OCI-LY7 (cell line): ENCODE data around the gene NGEF. TPM values are rescaled to one million over a fixed set of nuclear protein-coding genes. Genes with fewer than 3 reads are reported as not detected.

Experiments used
- BruUV-seq: library from RNA; stranded (reverse); fragments of 400-500 nt; replicated peaks from 2 replicates; lab custom pipeline; 2021; lab: Mats Ljungman, UMichigan
- CTCF ChIA-PET: fragments of 300-600 bp; sonication (Branson Sonifier 250); formaldehyde crosslinking; loops from one replicate; lab custom pipeline; 2022; ENCODE audit warnings: antibody characterized with exemption; ENCODE audit not compliant: unreplicated experiment; lab: Charles Lee
- POLR2A ChIA-PET: fragments of 300-600 bp; sonication (Branson Sonifier 250); formaldehyde crosslinking; loops from one replicate; lab custom pipeline; 2022; ENCODE audit warnings: antibody characterized with exemption; lab: Charles Lee
- DNase-seq: peaks from one replicate; pipeline ENCODE4 v3.0.0-alpha.2; 2015; ENCODE audit warnings: low spot score
- H2AFZ ChIP-seq: fragments of 200-600 bp; sonication (generic), shearing (Covaris generic); 2 replicates; pipeline ENCODE4 v1.6.1; 2014; ENCODE audit warnings: mild to moderate bottlenecking, antibody characterized with exemption, low read length, moderate library complexity
- H3K27ac ChIP-seq: fragments of 200-600 bp; sonication (generic); 2 replicates; pipeline ENCODE4 v1.5.1; 2014; ENCODE audit warnings: mixed run types, low read depth, mild to moderate bottlenecking, moderate library complexity, low read length, inconsistent platforms; ENCODE audit not compliant: poor library complexity, severe bottlenecking
- H3K36me3 ChIP-seq: fragments of 200-600 bp; sonication (generic); 2 replicates; pipeline ENCODE4 v1.6.1; 2014; ENCODE audit warnings: mild to moderate bottlenecking, antibody characterized with exemption, low read length, moderate library complexity, mixed read lengths; ENCODE audit not compliant: insufficient read depth
- H3K4me1 ChIP-seq: fragments of 200-600 bp; sonication (generic); 2 replicates; pipeline ENCODE4 v1.5.1; 2014; ENCODE audit warnings: mild to moderate bottlenecking, low read length; ENCODE audit not compliant: insufficient read depth, poor library complexity, severe bottlenecking
- H3K4me2 ChIP-seq: fragments of 200-600 bp; sonication (generic); 2 replicates; pipeline ENCODE4 v1.6.1; 2014; ENCODE audit warnings: mild to moderate bottlenecking, low read length
- H3K4me3 ChIP-seq: fragments of 200-600 bp; sonication (generic); 2 replicates; pipeline ENCODE4 v1.5.1; 2014; ENCODE audit warnings: mild to moderate bottlenecking, low read depth, low read length; ENCODE audit not compliant: poor library complexity, severe bottlenecking
- H3K79me2 ChIP-seq: fragments of 200-600 bp; sonication (generic); 2 replicates; pipeline ENCODE4 v1.6.1; 2016; ENCODE audit warnings: low read depth, mild to moderate bottlenecking, low read length, moderate library complexity, mixed read lengths; ENCODE audit not compliant: insufficient read depth
- H3K9me2 ChIP-seq: fragments of 200-600 bp; sonication (generic); 2 replicates; pipeline ENCODE4 v1.6.1; 2016; ENCODE audit warnings: mild to moderate bottlenecking, low read length, mixed read lengths; ENCODE audit not compliant: insufficient read depth
- H3K9me3 ChIP-seq: fragments of 200-600 bp; sonication (generic); 2 replicates; pipeline ENCODE4 v1.6.1; 2014; ENCODE audit warnings: mild to moderate bottlenecking, mixed run types, low read length, mixed read lengths
- H4K20me1 ChIP-seq: fragments of 200-600 bp; sonication (generic); 2 replicates; pipeline ENCODE4 v1.6.1; 2014; ENCODE audit warnings: mild to moderate bottlenecking, antibody characterized with exemption, low read length, moderate library complexity, mixed read lengths; ENCODE audit not compliant: insufficient read depth
- EZH2phosphoT487 ChIP-seq: fragments of 200-600 bp; sonication (generic); IDR thresholded peaks from 2 replicates; pipeline ENCODE4 v1.6.1; 2018; ENCODE audit warnings: low read depth, borderline replicate concordance, mild to moderate bottlenecking, mixed run types, antibody characterized with exemption, low read length, moderate library complexity, mixed read lengths
- intact Hi-C: fragments of 100-400 bp; cut with micrococcal nuclease; formaldehyde crosslinking; loops from one replicate; pipeline ENCODE4 v1.10.0; 2022; ENCODE audit not compliant: unreplicated experiment
- total RNA-seq, 2 experiments: library from RNA; depleted of rRNA in 1 of 2; stranded (reverse); fragments of >200 nt in 1 of 2; shearing (Covaris generic) in 1 of 2; gene quantifications; 2 replicates each; pipeline ENCODE4 v1.2.3, GENCODE V29; 2014 to 2022
- TF ChIP-seq, protein P1 (sequence below): fragments of 200-600 bp; sonication (generic); conservative IDR thresholded peaks from 2 replicates; pipeline ENCODE4 v1.5.1; 2014; ENCODE audit warnings: mild to moderate bottlenecking, antibody characterized with exemption, low read length, moderate library complexity, mixed read lengths

The NGEF gene
- total RNA-seq, 2 experiments from 2014 or later: 0.82 TPM; not detected in 1

DNA sequence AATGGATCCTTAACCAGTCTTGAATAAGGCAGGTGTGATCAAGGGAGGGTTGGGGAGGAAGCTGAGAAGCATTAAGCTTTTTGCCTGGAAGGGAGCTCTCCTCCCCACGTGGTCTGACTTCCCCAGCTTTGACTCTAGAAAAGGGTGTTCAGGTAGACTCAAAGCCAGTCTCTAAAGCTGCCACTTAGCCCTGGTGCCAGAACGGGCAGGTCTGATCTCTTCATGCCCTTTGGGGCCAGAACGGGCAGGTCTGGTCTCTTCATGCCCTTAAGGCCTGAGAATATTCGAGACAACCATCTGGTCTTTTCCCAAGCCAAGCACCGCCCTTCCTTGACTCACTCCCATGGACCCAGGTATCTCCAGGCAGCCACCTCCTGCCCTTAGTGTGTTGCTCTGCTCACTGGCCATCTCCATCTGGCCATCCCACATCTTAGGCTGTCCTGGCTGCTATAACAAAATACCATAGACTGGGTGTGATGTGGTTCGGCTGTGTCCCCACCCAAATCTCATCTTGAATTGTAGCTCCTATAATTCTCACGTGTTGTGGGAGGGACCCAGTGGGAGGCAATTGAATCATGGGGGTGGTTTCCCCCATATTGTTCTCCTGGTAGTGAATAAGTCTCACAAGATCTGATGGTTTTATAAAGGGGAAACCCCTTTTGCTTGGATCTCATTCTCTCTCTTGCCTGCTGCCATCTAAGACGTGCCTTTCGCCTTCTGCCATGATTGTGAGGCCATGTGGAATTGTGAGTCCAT lies 83.6 kb downstream of the NGEF start:
- no peak for DNase-seq
- BruUV-seq: no TSS peak
- no peaks in the 10 kb centered on the region for H3K9me3 ChIP-seq
- no peak overlapping the region for H2AFZ ChIP-seq
- H3K4me2 ChIP-seq: no peak overlapping the region
- TF ChIP-seq EZH2phosphoT487: no peak
- TF ChIP-seq, protein P1, sequence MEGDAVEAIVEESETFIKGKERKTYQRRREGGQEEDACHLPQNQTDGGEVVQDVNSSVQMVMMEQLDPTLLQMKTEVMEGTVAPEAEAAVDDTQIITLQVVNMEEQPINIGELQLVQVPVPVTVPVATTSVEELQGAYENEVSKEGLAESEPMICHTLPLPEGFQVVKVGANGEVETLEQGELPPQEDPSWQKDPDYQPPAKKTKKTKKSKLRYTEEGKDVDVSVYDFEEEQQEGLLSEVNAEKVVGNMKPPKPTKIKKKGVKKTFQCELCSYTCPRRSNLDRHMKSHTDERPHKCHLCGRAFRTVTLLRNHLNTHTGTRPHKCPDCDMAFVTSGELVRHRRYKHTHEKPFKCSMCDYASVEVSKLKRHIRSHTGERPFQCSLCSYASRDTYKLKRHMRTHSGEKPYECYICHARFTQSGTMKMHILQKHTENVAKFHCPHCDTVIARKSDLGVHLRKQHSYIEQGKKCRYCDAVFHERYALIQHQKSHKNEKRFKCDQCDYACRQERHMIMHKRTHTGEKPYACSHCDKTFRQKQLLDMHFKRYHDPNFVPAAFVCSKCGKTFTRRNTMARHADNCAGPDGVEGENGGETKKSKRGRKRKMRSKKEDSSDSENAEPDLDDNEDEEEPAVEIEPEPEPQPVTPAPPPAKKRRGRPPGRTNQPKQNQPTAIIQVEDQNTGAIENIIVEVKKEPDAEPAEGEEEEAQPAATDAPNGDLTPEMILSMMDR: no peak
- H3K79me2 ChIP-seq: no peaks in the 10 kb centered on the region
- no peak overlapping the region for H3K4me3 ChIP-seq
- H3K36me3 ChIP-seq: no peaks in the 10 kb centered on the region
- no peaks in the 10 kb centered on the region for H3K4me1 ChIP-seq
- ChIA-PET POLR2A (no interaction called here), CTCF (no interaction called here)
- H4K20me1 ChIP-seq: no peaks in the 10 kb centered on the region
- H3K27ac ChIP-seq: no peak overlapping the region
- no peaks in the 10 kb centered on the region for H3K9me2 ChIP-seq
- intact Hi-C loops: loop anchor here (10.0 kb wide), 1 partner anchor 65 kb away; no protein-coding TSS in a partner anchor

DNA sequence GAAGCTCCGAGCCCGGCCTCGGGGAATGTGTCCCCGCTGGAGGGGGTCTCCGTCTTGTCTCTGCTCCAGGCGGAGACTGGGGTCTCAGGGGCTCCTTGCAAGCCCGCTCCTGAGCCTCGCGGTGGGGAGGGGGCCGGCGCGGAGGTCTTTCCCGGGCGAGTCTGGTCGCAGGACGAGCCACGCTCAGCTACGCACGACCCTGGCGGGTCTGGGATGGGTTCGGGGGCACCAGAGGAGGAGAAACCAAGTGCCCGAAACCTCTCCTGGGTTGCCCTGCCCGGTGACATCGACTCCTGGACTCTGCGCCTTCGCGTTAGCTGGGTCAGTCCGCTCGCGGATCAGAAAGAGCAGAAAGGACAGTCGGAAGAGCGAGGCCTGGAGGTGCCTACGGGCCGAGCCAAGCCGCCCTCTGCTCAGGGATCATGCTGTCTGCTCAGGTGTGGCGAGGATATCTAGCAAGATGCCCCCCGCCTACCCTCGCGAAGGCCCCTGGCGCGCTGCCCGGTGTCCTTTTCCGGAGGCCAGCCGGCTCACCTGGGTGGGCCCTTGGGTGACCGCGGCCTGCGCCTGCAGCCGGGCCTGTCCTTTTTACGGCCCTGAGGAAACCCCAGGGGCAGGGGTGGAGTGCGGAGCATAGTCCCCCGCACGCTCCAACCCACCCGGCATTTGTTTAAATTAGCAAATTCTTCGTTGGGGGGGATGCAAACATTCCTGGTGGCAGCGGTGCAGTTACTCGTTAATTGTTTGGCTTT lies 84.3 kb downstream of the NGEF start:
- DNase-seq: no peak
- TF ChIP-seq, protein P1: no peak
- TF ChIP-seq EZH2phosphoT487: no peak
- Histone ChIP-seq H3K36me3 (no peaks in the 10 kb centered on the region), H3K4me2 (no peak overlapping the region), H3K4me3 (no peak overlapping the region), H2AFZ (no peak overlapping the region), H3K79me2 (no peaks in the 10 kb centered on the region), H4K20me1 (no peaks in the 10 kb centered on the region), H3K27ac (no peak overlapping the region), H3K9me3 (no peaks in the 10 kb centered on the region), H3K4me1 (no peaks in the 10 kb centered on the region), H3K9me2 (no peaks in the 10 kb centered on the region)
- BruUV-seq: no TSS peak
- intact Hi-C loops: no loop called here
- CTCF ChIA-PET: no interaction called here
- POLR2A ChIA-PET: no interaction called here
